DMS79 (cell line): ENCODE results near the gene TRIO.

Experiments
- DNase-seq: peaks from one replicate; lab custom pipeline; 2025; lab: John Stamatoyannopoulos, UW

TRIO gene

GRCh38 chr5:14460844-14461398, 317.8 kb downstream of the TRIO start:
- DNase-seq: no peak

DNA sequence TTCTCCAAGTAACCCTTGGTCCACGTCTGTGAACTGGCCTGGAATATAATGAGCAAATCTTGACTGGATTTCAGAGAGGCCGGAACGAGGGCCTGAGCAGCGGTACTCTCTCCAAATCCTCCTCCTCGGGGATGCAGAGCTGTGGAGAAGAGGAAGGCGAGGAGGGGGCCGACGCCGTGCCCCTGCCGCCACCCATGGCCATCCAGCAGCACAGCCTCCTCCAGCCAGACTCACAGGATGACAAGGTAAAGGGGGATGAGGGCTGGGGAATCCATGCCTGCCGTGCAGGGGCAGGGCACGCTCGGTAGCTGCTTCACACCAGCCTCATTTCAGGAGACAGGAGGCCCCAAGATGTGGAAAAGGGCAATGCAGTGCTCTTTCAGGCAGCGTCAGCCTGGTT, 319.5 kb downstream of the TRIO start:
- DNase-seq: no peak

- DNase-seq: no peak
Measured at GRCh38 chr5:14463629-14464028, 320.5 kb downstream of the TRIO start.

GRCh38 chr5:14464096-14464495, 321.0 kb downstream of the TRIO start:
- DNase-seq: no peak

GRCh38 chr5:14464671-14465070, 321.5 kb downstream of the TRIO start:
- no peak for DNase-seq

DNA sequence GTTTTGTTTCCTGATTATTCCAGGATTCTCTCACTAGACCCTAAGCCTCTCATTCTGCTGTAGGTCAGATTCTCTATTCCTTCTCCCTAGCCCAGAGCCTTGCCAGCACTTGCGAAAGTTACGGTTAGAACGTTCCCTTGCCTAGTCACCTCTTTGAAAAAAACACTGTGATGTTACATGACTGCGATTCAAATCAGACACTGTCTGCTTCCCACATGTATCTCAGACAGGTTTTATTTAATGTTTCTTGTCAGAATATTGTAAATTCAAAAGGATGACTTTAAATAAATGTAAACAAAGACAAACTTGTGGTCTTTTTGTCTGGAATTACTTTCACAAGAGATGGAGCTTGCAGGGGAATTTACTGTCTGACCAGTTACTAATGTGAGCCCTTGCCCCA, 322.0 kb downstream of the TRIO start:
- DNase-seq: no peak

DNA sequence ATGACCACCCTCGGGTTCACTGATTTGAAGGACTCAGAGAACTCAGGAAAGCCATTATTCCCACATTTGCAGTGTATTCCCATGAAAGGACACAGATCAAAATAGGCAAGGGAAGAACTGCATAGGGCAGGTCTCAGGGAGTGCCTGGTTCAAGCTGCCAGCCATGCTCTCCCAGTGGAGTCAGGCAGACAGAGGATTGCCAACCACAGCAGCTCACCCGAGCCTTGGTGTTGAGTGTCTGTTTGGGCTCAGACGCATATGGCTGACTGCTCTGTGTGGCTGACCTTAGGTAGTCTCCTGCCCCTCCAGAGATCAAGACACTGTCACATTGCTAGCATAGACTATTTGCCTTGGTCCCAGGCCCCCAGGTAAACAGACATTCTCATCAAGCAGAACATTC, 322.6 kb downstream of the TRIO start:
- no peak for DNase-seq

DNA sequence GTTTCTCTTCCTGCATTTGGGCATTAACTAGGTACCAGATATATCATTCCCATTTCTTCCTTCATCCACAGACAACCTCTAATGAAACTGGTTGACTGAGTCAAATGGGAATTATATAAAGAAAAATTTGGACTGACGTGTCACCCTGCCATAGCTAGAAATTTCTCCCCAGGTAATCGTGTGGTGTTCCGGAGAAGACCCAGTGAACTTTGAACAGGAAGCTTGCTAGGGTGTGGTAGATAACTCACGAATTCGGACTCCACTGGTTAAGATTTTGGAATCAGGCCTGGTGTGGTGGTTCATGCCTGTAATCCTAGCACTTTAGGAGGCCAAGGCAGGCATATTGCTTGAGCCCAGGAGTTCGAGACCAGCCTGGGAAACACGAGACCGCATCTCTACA, 324.1 kb downstream of the TRIO start:
- no peak for DNase-seq

DNA sequence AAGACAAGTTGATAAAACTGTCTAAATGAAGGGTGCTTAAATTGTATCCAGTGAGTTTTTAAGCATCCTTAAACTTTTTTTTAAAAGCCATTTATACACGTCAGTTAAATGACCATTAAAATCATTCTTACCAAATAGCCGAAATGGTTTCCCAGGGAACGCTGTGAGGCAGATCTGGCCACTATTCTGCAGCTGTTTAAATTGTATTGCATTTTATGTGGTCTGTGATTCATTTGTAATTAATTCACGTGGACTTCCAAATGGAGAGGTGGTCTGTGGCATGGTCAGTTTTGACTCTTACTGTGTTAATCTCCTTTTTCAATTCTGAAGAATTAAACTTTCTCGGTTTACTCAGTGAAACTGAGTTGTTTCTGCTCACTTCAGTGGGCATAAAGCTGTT, 324.7 kb downstream of the TRIO start:
- no peak for DNase-seq

- no peak for DNase-seq
Measured at GRCh38 chr5:14469551-14470377, 326.6 kb downstream of the TRIO start.

GRCh38 chr5:14471507-14471906, 328.4 kb downstream of the TRIO start:
- no peak for DNase-seq

DNA sequence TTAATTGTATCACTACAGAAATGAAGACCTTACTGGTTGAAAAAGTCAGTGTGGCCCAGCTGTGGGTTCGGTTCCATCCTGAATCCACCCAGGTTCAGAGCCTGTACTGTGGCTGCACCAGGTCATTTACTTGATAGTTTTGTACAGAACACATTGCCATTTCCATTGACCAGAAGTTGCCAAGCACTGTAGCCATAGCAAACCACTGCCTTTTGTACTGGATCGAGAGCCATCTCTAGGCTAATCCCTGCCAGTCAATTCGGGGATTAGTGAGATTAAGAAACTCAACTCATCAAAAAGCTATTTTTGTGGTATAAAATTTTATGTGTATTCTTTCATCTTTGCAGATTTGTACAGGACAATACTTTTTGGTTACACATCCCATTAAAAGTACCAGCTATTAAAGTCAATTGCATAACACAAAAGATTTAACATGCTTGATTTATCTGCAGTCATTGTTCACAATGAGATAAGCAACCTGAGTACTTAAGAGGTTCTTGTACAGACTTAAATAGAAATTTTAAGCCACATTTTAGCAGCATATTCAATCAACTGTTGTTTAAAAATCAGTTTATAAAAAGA, 329.9 kb downstream of the TRIO start:
- peak; percentile 33 for DNase-seq

- no peak for DNase-seq
Measured at GRCh38 chr5:14475045-14475444, 331.9 kb downstream of the TRIO start.

GRCh38 chr5:14476786-14477435, 333.8 kb downstream of the TRIO start:
- DNase-seq: no peak

DNA sequence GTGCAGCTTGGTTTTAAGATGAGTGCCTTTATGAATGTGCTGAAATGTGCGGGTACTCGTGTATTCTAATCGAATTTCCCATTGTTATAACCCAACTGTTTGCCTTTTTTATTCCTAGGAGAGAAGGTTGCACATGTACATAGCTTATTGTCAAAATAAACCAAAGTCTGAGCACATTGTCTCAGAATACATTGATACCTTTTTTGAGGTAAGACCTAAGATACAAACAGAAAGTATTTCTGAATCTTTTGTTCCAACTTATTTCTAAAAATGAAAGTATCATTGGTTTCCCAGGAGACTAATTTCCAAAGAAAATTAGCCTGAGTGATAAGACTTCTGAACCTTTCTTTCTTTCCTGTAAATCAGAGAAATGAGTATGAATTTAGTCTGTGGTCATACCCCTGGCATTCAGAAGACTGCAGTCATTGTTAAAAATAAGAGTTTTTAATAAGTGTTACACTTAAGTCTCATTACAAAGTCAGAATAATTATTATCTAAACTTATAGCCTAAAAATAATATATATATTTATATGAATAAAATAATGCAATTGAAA, 336.1 kb downstream of the TRIO start:
- no peak for DNase-seq

DNA sequence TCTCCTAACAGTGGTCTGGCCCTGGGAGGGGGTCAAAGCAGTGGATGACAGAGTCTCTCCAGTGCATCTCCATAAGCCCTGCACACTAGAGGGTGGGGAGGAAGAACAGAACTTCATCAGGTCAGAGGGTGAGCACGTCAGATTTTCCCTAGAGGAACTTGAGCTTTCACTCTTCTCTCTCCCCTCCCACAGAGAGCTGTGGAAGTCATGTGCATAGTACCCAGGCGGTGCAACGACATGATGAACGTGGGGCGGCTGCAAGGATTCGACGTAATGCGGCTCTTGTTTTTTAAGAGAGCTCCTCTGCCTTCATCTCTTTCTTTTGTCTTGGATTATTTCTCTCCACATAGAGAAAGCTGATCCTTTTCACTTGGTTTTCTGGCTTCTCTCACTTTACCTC, 338.2 kb downstream of the TRIO start:
- DNase-seq: no peak

DNA sequence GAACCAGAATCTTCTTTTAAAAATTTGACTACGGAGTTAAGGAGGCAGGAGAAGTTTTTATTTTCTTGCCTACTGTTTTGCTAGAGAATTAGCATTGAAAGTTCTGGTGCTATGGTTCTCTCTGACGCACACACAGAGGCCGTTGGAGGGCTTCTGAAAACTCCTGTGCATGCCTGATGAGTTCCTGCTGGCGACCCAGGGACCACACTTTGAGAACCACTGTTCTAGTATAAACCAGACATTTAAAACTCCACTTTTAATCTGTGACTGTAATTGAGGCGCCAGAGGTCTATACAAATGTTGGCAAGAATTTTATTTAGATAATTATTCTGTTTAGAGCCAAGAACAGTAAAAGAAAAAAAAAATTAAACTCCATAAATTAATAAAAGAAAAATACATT, 338.9 kb downstream of the TRIO start:
- no peak for DNase-seq

DNA sequence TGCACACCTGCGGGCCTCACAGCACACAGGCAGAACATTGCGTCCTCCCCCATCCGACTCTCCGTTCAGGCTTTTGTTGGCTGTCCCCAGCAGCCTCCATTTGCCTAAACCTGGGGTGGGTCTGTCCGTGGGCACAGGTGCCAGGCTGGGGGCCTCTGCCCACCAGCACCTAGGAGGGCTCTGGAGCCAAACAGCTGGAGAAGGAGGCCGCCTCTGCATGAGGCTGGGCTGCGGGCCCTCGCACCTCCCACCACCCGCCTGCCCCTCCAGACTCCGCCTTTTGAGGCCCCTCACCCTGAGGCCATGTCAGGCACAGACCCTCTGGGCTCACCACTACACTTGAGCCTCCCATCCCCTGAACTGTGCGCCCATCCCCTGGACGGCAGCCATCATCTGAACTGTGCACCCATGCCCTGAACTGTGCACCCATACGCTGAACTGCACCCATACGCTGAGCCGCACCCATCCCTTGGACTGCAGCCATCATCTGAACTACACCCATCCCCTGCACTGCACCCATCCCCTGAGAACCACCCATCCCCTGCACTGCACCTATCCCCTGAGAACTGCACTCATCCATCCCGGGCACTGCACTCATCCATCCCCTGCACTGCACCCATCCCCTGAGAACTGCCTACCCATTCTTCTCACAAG, 340.5 kb downstream of the TRIO start:
- no peak for DNase-seq

- no peak for DNase-seq
Measured at GRCh38 chr5:14486486-14486885, 343.3 kb downstream of the TRIO start.

GRCh38 chr5:14486996-14487896, 344.1 kb downstream of the TRIO start:
- no peak for DNase-seq

DNA sequence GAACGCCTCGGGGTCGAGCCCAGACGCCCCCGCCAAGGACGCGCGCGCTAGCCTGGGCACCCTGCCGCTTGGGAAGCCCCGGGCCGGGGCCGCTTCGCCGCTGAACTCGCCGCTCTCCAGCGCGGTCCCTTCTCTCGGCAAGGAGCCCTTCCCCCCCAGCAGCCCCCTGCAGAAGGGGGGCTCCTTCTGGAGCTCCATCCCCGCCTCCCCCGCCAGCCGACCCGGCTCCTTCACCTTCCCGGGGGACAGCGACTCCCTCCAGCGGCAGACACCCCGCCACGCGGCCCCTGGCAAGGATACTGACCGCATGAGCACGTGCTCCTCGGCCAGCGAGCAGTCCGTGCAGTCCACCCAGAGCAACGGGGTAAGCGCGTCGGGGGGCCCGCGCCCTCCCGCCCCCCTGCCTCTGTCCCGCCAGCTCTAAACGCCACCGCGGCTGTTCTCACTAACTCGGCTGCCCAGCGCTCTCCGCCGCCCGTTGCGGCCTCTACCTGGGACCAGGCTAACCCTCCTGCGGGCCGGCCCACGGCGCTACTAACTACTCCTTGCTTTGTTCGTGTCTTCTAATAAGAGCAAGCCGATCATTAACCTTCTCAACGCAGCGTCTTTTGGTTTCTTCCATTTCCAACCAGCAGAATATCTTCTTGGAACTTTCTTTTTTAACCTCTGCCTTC, 344.9 kb downstream of the TRIO start:
- no peak for DNase-seq
